Duodenal mucosa (tissue), 2 donors: ENCODE results near the gene ADCY1.

Experiments
- H3K27ac ChIP-seq: one replicate; pipeline ENCODE4 v1.7.0; 2013; ENCODE audit warnings: low read depth, low read length
- H3K27me3 ChIP-seq, 2 donors: one replicate each; pipeline ENCODE4 v1.7.0; 2013; ENCODE audit warnings: low read length in 2 of 2, control low read depth in 1 of 2; ENCODE audit not compliant: insufficient read depth in 2 of 2, control insufficient read depth in 1 of 2
- H3K36me3 ChIP-seq, 2 donors: one replicate each; pipeline ENCODE4 v1.7.0; 2013; ENCODE audit warnings: low read length in 2 of 2, control low read depth in 1 of 2; ENCODE audit not compliant: insufficient read depth in 2 of 2, control insufficient read depth in 1 of 2
- H3K4me1 ChIP-seq, 2 donors: one replicate each; pipeline ENCODE4 v1.7.0; 2013; ENCODE audit warnings: low read length in 2 of 2, control low read depth in 1 of 2; ENCODE audit not compliant: insufficient read depth in 2 of 2, control insufficient read depth in 1 of 2
- H3K4me3 ChIP-seq, 2 donors: one replicate each; pipeline ENCODE4 v1.7.0; 2013; ENCODE audit warnings: low read length in 2 of 2, low read depth in 1 of 2
- H3K9ac ChIP-seq, 2 donors: one replicate each; pipeline ENCODE4 v1.7.0; 2013; ENCODE audit warnings: low read length in 2 of 2, low read depth in 1 of 2
- H3K9me3 ChIP-seq, 2 donors: one replicate each; pipeline ENCODE4 v1.7.0; 2013; ENCODE audit warnings: low read length in 2 of 2, control low read depth in 1 of 2; ENCODE audit not compliant: control insufficient read depth in 1 of 2

Gene ADCY1

GRCh38 chr7:45691155-45691656 lies 117.0 kb downstream of the ADCY1 start:
- H3K9ac ChIP-seq = no peak overlapping the region
- peaks cover 0 to 7% of the 10 kb centered on the region in 2 donors for H3K4me1 ChIP-seq
- no peak overlapping the region for H3K27ac ChIP-seq
- no peaks in the 10 kb centered on the region for H3K36me3 ChIP-seq
- no peaks in the 10 kb centered on the region for H3K27me3 ChIP-seq
- no peak overlapping the region for H3K4me3 ChIP-seq
- no peaks in the 10 kb centered on the region for H3K9me3 ChIP-seq

GRCh38 chr7:45692031-45692430 lies 117.9 kb downstream of the ADCY1 start:
- Histone ChIP-seq H3K27ac (no peak overlapping the region), H3K9ac (no peak overlapping the region), H3K36me3 (no peaks in the 10 kb centered on the region), H3K4me3 (no peak overlapping the region), H3K4me1 (peaks cover 0 to 7% of the 10 kb centered on the region in 2 donors), H3K27me3 (no peaks in the 10 kb centered on the region), H3K9me3 (no peaks in the 10 kb centered on the region)

- H3K36me3 ChIP-seq = no peaks in the 10 kb centered on the region
- H3K27me3 ChIP-seq = no peaks in the 10 kb centered on the region
- H3K9me3 ChIP-seq = no peaks in the 10 kb centered on the region
- H3K4me1 ChIP-seq = peaks cover 0 to 7% of the 10 kb centered on the region in 2 donors
- no peak overlapping the region for H3K9ac ChIP-seq
- no peak overlapping the region for H3K4me3 ChIP-seq
- no peak overlapping the region for H3K27ac ChIP-seq
Measured at GRCh38 chr7:45695249-45695995, 121.3 kb downstream of the ADCY1 start.

GRCh38 chr7:45696476-45696875 lies 122.3 kb downstream of the ADCY1 start:
- H3K4me3 ChIP-seq = no peak overlapping the region
- no peaks in the 10 kb centered on the region for H3K36me3 ChIP-seq
- no peaks in the 10 kb centered on the region for H3K9me3 ChIP-seq
- H3K4me1 ChIP-seq = no peaks in the 10 kb centered on the region
- H3K9ac ChIP-seq = no peak overlapping the region
- no peak overlapping the region for H3K27ac ChIP-seq
- H3K27me3 ChIP-seq = no peaks in the 10 kb centered on the region

GRCh38 chr7:45697576-45698136 lies 123.5 kb downstream of the ADCY1 start:
- Histone ChIP-seq H3K4me1 (no peaks in the 10 kb centered on the region), H3K4me3 (no peak overlapping the region), H3K36me3 (no peaks in the 10 kb centered on the region), H3K27ac (no peak overlapping the region), H3K9ac (no peak overlapping the region), H3K9me3 (no peaks in the 10 kb centered on the region), H3K27me3 (no peaks in the 10 kb centered on the region)

GRCh38 chr7:45698303-45699014 lies 124.3 kb downstream of the ADCY1 start:
- no peaks in the 10 kb centered on the region for H3K9me3 ChIP-seq
- no peaks in the 10 kb centered on the region for H3K36me3 ChIP-seq
- no peaks in the 10 kb centered on the region for H3K27me3 ChIP-seq
- no peak overlapping the region for H3K4me3 ChIP-seq
- H3K4me1 ChIP-seq = no peaks in the 10 kb centered on the region
- no peak overlapping the region for H3K27ac ChIP-seq
- no peak overlapping the region for H3K9ac ChIP-seq

- Histone ChIP-seq H3K4me3 (no peak overlapping the region), H3K9me3 (no peaks in the 10 kb centered on the region), H3K36me3 (no peaks in the 10 kb centered on the region), H3K9ac (no peak overlapping the region), H3K27me3 (no peaks in the 10 kb centered on the region), H3K27ac (no peak overlapping the region), H3K4me1 (no peaks in the 10 kb centered on the region)
Measured at GRCh38 chr7:45699015-45699309, 124.8 kb downstream of the ADCY1 start.

GRCh38 chr7:45699726-45700390 lies 125.7 kb downstream of the ADCY1 start:
- Histone ChIP-seq H3K27me3 (no peaks in the 10 kb centered on the region), H3K9ac (no peak overlapping the region), H3K27ac (no peak overlapping the region), H3K4me1 (no peaks in the 10 kb centered on the region), H3K4me3 (no peak overlapping the region), H3K36me3 (no peaks in the 10 kb centered on the region), H3K9me3 (no peaks in the 10 kb centered on the region)

GRCh38 chr7:45700556-45700955 lies 126.4 kb downstream of the ADCY1 start:
- no peaks in the 10 kb centered on the region for H3K4me1 ChIP-seq
- no peak overlapping the region for H3K9ac ChIP-seq
- H3K27me3 ChIP-seq = no peaks in the 10 kb centered on the region
- no peaks in the 10 kb centered on the region for H3K36me3 ChIP-seq
- H3K9me3 ChIP-seq = no peaks in the 10 kb centered on the region
- no peak overlapping the region for H3K27ac ChIP-seq
- H3K4me3 ChIP-seq = no peak overlapping the region
